ENCODE measurements around the gene ART4.

DNA sequence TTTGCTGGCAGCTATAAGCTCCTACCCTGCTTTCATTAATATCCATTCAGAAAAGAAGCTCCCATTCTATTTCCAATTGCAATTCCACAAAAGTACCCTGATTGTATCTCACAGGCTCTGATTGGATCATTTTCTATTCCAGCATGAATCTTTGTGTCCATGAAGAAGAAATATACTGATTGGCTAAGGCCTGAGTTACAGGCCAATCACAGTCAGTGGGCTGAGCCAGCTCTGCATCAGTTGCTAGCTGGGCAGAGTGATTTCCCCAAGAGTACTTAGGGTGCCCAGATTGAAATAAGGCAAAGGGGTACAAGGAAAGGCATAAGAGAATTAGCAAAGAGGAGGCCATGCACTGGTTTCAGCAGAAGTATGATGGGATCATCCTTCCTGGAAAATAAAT lies 14.4 kb downstream of the ART4 start:
- TF ChIP-seq, protein P1, sequence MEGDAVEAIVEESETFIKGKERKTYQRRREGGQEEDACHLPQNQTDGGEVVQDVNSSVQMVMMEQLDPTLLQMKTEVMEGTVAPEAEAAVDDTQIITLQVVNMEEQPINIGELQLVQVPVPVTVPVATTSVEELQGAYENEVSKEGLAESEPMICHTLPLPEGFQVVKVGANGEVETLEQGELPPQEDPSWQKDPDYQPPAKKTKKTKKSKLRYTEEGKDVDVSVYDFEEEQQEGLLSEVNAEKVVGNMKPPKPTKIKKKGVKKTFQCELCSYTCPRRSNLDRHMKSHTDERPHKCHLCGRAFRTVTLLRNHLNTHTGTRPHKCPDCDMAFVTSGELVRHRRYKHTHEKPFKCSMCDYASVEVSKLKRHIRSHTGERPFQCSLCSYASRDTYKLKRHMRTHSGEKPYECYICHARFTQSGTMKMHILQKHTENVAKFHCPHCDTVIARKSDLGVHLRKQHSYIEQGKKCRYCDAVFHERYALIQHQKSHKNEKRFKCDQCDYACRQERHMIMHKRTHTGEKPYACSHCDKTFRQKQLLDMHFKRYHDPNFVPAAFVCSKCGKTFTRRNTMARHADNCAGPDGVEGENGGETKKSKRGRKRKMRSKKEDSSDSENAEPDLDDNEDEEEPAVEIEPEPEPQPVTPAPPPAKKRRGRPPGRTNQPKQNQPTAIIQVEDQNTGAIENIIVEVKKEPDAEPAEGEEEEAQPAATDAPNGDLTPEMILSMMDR (IDR thresholded peaks at IDR 0.05; ENCODE audit: low read depth, low read length): no peak
- no peak for TF ChIP-seq EZH2phosphoT487 (IDR thresholded peaks at IDR 0.05; ENCODE audit: low read depth)

Data from OCI-LY3 (cell line).